NCI-H2171 (cell line): Measurements from ENCODE around the gene CRELD1.

Experiments used
- DNase-seq: peaks from one replicate; lab custom pipeline; 2025; lab: John Stamatoyannopoulos, UW

CRELD1 gene

DNA sequence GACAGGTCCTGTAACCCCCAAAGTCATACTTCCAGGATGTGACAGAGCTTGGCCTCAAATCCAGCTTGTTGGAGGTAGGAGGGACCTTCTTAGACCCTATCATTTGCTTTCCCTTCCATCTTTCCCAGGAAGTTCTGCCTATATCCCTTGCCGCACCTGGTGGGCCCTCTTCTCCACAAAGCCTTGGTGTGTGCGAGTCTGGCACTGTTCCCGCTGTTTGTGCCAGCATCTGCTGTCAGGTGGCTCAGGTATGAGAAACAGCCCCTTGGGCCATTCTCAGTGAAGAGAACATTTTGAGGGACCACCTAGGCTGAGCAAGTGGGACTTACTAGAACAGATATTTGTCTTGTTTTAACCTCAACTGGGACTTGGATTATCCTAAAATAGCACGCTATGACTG is 29.7 kb upstream of the CRELD1 start:
- no peak for DNase-seq

DNA sequence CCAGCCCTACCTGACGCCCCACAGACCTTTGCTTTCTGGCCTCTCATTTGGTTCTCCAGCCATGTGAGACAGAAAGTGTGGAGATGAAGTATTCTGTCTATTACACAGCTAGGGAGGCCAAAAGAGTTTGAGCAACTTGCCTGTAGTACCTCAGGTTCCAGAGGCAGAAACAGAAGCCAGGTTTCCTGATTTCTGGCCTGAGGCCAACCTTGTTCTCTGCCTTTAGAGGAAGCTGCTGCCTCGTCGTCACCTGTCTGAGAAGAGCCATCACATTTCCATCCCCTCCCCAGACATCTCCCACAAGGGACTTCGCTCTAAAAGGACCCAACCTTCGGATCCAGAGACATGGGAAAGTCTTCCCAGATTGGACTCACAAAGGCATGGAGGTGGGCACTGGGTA is 27.2 kb upstream of the CRELD1 start:
- no peak for DNase-seq

DNA sequence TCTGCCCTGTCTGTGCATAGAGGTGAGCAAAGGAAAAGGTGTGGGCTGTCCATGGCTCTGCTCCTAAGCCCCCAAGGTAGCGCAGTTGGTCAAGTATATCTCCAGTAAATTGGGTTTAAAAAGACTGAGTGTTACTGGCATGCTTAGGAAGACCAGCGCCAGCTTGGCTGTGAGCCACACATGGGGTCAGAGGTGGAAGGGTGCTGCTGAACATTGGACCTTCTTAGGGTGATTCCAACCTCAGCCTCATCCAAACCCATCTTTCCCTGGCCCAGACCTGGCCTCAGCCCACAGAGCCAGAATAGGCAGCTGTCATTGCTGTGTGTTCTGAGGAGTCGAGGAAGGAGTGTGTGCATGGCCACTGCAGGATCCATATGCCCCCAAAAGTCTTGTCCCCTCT is 25.3 kb upstream of the CRELD1 start:
- no peak for DNase-seq

DNA sequence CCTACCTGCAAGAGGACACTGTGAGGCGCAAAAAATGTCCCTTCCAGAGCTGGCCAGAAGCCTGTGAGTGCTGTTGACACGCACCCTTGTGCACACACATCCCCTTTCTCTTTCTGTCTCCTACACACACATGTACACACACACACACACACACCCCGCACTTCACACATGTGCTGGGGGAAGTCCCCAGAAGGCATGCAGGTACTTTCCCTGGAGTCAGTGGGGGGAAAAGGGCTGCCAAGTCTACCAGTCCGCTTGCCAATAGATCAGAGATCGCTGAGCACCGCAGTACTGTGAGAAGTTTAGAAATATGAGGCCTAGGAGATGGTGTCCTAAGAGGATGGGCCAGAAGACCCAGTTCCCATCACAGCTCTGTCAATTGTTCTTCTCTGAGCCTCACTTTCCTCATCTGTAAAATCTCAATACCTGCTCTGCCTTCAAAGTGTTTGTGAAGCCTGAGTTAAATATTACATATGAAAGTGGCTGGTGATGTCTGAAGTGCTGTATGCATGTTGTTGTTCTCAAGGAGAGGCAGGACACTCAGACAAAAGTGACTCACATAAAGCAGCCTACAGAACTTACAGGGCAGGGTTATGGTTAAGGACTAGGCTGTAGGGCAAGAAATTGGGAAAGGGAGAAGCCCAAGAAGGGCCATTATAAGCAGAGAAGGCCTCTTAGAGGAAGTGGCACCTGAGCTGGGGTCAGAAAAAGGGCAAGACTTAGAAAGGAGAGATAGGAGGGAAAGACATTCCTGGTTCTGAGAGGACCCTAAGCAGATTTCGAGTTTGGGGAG is 24.2 kb upstream of the CRELD1 start:
- no peak for DNase-seq

DNA sequence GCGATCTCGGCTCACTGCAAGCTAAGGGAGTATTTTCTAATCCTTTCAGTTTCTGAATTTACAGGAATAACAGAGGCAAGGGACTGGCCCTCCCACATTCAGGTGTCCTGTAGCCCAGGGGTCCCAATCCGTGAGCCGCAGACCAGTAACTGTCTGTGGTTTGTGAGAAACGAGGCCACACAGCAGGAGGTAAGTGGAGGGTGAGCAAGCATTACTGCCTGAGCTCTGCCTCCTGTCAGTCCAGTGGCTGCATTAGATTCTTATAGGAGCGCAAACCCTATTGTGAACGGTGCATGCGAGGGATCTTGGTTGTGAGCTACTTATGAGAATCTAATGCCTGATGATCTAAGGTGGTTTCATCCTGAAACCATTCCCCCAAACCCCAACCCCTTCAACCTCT is 21.8 kb upstream of the CRELD1 start:
- no peak for DNase-seq

DNA sequence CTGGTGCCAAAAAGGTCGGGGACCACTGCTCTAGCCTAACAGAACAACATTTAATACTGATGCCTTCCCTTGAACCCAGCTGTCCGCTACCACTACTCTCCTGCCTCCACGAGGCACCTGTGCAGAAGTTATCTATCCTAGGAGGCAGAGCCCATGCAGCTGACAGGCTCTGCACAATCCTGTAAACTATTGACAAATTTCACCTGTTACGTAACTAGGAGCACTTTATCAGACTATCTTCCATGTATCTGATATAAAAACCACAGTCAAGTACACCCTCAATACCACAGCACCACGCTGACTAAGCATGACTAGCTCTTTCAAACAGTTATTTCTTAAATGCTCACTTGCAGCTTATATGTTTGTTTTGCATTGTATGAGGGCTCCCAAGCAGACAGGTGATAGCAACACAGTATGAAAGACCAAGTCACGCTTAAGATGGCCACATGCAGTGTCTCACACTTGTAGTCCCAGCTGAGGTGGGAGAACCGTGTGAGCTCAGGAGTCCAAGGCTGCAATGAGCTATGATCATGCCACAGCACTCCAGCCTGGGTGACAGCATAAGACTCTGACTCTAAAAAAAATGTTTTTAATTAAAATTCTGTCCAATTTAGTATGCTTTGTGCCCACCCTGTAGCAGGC is 21.2 kb upstream of the CRELD1 start:
- DNase-seq = no peak

DNA sequence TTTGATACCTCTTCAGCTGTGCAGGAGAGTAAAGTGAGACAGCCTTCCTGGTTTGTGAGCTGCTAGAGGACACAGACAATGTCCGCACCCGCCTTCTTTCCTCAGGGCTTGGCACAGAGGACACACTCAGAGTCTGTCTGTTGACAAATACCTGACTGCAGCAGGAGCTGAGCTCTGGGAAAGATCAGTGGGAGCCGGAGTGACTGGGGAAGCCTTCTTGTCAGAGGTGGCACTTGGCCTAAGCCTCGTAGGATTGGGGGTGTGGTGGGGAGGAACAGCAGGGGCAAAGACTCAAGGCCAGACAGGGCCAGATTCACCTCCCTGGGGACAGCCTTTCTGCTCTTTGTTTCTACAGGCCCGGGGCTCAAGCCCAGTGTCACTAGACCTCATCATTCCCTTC is 20.0 kb upstream of the CRELD1 start:
- no peak for DNase-seq

DNA sequence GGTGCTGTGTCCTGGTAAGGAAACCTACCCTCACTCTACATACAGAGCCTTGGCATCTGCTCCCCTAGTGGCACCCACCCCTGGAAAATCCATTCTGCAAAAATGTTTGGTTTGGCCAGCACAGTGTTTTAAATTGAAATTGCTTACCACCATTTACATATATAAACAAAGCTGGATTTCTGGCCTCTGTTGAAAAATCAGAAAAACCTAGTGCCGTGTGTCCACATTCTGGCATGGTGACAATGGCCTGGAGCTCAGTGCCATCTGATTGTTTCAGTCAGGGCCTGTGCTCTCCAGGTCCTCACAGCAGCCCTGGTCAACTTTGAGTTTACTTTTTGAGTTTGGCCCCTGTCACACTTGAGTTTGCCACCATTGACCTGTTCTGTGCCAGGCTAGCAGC is 19.6 kb upstream of the CRELD1 start:
- DNase-seq = no peak

DNA sequence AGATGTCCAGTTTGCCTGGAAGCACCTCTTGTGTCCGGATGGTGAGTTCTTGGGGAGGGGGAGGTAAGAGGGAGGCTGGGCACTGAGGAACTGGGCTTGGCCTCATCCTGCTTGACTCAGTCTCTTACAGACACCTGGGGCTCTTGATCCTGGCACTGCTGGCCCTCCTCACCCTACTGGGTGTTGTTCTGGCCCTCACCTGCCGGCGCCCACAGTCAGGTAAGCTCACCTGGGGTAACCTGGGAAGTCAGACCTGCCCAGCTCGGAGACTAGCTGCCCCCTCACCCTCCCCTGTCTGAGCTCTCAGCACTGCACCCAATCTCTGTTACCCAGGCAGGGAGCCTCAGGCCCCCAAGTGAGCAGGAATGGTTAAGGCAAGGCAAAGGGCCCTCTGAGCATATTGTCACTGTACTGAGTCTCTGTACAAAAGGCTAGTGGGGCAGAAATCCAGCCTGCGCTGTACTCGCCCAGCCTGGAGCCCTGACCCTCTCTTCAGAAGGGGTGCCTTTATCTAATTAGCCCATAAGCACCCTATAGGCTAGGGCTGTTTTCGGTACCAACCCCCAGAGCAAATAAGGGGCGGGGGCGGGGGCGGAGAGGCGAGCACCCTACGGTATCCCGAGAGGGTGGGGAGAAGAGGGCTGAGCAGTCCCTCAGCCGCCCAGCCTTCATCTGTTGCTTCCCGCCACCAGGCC is 18.9 kb upstream of the CRELD1 start:
- no peak for DNase-seq

DNA sequence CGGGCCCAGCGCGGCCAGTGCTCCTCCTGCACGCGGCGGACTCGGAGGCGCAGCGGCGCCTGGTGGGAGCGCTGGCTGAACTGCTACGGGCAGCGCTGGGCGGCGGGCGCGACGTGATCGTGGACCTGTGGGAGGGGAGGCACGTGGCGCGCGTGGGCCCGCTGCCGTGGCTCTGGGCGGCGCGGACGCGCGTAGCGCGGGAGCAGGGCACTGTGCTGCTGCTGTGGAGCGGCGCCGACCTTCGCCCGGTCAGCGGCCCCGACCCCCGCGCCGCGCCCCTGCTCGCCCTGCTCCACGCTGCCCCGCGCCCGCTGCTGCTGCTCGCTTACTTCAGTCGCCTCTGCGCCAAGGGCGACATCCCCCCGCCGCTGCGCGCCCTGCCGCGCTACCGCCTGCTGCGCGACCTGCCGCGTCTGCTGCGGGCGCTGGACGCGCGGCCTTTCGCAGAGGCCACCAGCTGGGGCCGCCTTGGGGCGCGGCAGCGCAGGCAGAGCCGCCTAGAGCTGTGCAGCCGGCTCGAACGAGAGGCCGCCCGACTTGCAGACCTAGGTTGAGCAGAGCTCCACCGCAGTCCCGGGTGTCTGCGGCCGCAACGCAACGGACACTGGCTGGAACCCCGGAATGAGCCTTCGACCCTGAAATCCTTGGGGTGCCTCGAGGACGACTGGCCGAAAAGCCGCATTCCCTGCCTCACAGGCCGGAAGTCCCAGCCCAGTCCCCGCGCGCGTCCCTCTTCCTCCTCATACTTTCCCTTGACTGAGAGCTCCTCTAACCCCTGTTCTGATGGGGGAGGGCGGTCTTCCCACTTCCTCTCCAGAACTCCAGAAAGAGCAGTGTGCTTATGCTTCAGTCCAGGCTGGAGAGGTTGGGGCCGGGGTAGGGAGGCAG is 18.1 kb upstream of the CRELD1 start:
- no peak for DNase-seq

DNA sequence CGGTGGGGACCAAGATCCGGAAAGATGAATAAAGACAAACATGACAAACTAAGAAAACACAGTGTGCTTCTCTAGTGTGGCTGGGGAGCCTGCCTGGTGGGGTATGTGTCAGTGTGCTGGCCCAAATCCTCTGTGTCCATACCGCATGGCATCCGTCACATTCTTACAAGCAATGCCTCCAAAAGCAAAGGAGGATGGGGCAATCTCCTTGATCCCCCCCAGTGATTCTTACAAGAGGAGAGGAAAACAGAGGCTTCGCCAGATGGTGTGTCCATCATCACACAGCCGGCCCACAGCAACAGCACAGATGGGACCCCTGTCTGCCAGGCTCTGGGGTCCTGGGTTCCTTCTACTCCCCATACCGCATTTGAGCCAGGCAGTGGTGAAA is 17.3 kb upstream of the CRELD1 start:
- no peak for DNase-seq

DNA sequence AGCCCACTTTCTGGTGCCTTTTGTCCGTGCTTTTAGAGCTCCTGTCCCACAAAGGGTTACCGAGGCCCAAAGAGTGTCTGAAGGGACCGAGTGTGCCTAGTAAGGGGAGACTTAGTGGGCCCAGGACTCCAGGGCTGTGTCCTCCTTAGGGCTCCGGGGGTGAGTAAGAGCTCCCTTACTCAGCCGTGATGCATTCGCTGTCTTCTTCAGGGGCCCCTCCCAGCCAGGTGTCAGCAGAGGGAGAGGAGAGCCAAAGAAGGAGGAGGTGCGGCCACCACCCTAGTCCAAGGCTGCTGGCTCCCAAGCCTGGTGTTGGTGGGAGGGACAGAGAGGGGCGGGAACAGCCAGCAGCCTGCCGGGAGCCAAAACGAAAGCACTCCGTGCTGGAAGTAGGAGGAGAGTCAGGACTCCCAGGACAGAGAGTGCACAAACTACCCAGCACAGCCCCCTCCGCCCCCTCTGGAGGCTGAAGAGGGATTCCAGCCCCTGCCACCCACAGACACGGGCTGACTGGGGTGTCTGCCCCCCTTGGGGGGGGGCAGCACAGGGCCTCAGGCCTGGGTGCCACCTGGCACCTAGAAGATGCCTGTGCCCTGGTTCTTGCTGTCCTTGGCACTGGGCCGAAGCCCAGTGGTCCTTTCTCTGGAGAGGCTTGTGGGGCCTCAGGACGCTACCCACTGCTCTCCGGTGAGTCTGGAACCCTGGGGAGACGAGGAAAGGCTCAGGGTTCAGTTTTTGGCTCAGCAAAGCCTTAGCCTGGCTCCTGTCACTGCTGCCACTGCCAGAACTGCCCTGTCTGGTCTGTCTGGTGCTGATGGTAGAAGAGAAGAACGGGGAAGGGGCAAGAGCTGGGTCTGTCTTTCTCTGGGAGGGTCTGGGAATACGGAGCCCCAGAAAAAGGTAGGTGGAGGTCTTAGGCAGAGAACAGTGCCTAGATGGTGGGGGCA is 16.6 kb upstream of the CRELD1 start, which contains the start of gene IL17RC:
TSS of gene IL17RC (plus strand) at position 365 of the 947 bp plus-strand sequence. CDS start at position 583, 218 bp downstream.
- no peak for DNase-seq

DNA sequence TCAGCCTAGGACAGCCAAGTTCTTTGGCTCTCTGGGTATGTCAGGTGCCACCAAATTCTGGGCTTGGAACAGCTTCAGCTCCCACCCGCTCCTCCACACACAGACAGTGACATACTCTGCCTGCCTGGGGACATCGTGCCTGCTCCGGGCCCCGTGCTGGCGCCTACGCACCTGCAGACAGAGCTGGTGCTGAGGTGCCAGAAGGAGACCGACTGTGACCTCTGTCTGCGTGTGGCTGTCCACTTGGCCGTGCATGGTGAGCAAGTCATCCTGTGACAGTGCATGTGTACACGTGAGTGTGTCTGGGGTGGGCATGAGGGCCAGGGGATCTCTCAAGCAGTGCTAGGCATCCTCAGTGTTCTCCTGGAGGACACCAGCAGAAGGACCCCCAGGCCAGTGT is 15.8 kb upstream of the CRELD1 start:
- no peak for DNase-seq

DNA sequence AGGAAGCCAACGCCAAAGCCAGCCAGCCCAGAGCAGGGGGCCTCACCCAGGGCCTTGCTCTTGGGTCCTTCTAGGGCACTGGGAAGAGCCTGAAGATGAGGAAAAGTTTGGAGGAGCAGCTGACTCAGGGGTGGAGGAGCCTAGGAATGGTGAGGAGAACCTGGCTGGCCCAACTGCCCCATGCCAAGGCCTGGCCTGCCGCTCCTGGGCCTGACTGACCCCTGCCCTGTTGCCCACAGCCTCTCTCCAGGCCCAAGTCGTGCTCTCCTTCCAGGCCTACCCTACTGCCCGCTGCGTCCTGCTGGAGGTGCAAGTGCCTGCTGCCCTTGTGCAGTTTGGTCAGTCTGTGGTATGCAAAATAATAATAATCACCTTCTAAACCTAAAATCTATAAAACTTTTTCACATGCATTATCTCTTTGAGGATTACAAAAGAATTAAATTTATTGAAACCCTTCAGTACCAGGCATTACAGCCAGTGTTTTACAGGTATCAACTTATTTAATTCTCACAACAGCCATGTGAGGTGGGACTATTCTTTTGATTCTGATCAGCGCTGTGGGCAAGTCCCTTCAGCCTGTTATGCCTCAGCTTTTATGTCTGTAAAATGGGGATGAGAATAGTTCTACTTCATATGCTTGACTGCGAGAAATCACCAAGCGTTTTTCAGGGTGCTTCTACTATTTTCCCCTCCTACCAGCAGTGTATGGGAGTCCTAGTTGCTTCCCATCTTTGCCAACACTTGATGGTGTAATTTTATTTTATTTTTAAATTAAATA is 15.2 kb upstream of the CRELD1 start:
- DNase-seq = no peak

DNA sequence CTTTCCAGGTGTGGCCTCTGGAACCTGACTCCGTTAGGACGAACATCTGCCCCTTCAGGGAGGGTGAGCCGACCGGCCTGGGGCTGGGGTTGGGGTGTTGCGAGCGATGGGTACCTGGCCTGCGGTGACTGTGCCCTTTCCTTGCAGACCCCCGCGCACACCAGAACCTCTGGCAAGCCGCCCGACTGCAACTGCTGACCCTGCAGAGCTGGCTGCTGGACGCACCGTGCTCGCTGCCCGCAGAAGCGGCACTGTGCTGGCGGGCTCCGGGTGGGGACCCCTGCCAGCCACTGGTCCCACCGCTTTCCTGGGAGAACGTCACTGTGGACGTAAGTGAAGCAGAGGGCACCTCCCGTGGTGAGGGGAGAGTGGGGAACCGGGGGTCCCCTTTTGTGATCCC is 5.5 kb upstream of the CRELD1 start:
- DNase-seq = no peak

DNA sequence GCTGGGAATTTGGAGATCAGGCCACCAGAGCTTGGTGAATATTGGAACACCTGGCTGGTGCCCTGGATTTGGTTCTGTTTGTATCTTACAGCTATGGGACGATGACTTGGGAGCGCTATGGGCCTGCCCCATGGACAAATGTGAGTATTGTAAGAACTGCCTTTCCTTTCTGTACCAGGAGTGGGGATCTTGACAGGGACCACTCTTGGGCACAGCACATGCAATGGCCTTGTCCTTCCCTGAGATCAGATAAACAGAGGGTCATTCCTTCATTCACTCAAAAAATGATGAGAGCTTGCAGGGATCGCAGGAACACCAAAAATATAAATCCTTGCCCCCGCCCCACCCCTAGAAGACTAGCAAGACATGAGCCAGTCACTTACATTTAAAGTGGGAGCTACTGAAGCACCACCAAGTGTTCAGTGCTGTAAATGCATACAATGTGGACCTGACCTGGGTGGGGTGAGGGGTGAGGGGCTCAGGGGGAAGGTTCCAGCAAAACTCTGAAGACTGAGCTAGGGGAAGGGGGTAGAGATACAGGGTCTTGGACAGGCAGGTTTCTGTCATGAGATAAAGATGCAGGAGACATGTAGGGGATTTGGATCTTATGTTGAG is 2.7 kb upstream of the CRELD1 start:
- no peak for DNase-seq

DNA sequence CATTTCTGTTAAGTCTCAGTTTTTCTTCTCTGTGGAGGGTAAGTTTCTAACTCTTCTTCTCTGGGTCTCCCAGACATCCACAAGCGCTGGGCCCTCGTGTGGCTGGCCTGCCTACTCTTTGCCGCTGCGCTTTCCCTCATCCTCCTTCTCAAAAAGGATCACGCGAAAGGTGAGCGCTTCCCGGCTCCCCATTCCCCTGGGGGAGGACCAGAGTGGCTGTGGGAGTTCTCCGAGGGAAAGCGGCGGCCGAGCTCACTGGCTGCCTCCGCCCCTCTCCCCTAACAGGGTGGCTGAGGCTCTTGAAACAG is 1.1 kb upstream of the CRELD1 start:
- no peak for DNase-seq

DNA sequence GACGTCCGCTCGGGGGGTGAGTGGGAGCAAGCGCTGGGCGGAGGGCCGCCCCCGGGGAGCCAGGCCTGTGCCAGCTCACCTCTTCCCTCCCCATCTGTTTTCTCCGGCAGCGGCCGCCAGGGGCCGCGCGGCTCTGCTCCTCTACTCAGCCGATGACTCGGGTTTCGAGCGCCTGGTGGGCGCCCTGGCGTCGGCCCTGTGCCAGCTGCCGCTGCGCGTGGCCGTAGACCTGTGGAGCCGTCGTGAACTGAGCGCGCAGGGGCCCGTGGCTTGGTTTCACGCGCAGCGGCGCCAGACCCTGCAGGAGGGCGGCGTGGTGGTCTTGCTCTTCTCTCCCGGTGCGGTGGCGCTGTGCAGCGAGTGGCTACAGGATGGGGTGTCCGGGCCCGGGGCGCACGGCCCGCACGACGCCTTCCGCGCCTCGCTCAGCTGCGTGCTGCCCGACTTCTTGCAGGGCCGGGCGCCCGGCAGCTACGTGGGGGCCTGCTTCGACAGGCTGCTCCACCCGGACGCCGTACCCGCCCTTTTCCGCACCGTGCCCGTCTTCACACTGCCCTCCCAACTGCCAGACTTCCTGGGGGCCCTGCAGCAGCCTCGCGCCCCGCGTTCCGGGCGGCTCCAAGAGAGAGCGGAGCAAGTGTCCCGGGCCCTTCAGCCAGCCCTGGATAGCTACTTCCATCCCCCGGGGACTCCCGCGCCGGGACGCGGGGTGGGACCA is 632 bp upstream of the CRELD1 start:
- DNase-seq = peak; percentile 56

DNA sequence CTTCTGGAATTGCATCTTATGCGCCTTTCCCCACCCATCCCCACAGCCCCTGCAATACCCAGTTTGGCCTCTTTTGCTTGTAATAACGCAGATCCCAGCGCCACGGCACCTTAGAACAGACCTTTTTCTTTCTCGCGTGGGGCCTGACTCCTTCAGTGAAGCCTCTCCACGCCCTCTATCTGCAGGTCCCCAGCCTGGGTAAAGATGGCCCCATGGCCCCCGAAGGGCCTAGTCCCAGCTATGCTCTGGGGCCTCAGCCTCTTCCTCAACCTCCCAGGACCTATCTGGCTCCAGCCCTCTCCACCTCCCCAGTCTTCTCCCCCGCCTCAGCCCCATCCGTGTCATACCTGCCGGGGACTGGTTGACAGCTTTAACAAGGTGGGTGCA is 594 bp downstream of the CRELD1 start:
- DNase-seq = no peak
